Measurements from ENCODE around the gene DPYSL5. TPM values are rescaled to one million over a fixed set of nuclear protein-coding genes. Genes with fewer than 3 reads are reported as not detected.

Gene DPYSL5
- total RNA-seq, 1 experiment from 2014 or later: not detected

DNA sequence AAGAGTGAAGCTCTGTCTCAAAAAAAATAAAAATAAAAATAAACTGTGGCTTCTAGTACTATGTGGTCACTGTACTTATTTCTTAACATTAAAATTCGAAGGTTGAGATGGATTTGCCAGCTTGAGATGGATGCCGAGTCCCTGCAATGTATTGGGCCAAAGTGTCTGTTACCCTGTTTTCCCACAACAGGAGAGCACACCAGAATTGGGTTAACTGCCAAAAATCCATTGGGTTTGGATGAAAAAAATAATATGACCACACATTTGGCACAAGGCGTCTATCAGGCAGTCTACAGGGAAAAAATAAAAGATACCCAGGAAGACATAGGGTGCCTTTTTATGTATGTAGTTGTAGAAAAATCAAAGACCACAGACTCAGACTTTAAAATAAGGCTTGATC lies 103.3 kb downstream of the DPYSL5 start:
- DNase-seq: no peak
- intact Hi-C loops (cut with micrococcal nuclease; ENCODE audit: unreplicated experiment): no loop called here
- TF ChIP-seq, protein P1, sequence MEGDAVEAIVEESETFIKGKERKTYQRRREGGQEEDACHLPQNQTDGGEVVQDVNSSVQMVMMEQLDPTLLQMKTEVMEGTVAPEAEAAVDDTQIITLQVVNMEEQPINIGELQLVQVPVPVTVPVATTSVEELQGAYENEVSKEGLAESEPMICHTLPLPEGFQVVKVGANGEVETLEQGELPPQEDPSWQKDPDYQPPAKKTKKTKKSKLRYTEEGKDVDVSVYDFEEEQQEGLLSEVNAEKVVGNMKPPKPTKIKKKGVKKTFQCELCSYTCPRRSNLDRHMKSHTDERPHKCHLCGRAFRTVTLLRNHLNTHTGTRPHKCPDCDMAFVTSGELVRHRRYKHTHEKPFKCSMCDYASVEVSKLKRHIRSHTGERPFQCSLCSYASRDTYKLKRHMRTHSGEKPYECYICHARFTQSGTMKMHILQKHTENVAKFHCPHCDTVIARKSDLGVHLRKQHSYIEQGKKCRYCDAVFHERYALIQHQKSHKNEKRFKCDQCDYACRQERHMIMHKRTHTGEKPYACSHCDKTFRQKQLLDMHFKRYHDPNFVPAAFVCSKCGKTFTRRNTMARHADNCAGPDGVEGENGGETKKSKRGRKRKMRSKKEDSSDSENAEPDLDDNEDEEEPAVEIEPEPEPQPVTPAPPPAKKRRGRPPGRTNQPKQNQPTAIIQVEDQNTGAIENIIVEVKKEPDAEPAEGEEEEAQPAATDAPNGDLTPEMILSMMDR (IDR thresholded peaks at IDR 0.05; ENCODE audit: unreplicated experiment): no peak
- H3K36me3 Mint-ChIP-seq (ENCODE audit: insufficient read depth, unreplicated experiment): no peaks in the 10 kb centered on the region
- CTCF ChIA-PET: no interaction called here
- H3K27me3 Mint-ChIP-seq (ENCODE audit: unreplicated experiment): peaks cover 79% of the 10 kb centered on the region
- no peaks in the 10 kb centered on the region for H3K9me3 Mint-ChIP-seq (ENCODE audit: low read depth, unreplicated experiment)
- no TSS peak for BruUV-seq (replicated peaks)
- no peaks in the 10 kb centered on the region for H3K4me1 Mint-ChIP-seq (ENCODE audit: low read depth, unreplicated experiment)
- H3K4me3 Mint-ChIP-seq (ENCODE audit: low read depth, unreplicated experiment): no peak overlapping the region
- no peak overlapping the region for H3K27ac Mint-ChIP-seq (ENCODE audit: unreplicated experiment)

DNA sequence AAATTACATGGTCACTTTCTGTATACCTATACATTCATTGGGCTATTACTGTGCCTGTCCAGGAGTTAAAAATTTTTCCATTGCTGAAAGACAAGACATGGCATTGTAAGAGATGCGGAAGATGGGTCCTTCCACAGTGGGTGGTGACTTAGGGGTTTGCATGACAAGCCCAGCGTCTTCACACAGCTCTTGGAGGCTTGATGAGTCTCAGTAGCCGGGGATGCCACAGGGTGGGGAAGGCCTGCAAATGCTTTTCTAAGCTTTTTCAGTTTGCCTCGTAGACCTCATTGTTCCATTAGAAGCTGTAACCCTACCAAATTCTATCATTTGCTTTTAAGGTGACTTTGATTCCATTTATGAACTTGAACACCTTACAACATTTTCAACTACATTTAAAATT lies 104.4 kb downstream of the DPYSL5 start:
- Mint-ChIP-seq H3K27ac (ENCODE audit: unreplicated experiment) (no peak overlapping the region), H3K4me1 (ENCODE audit: low read depth, unreplicated experiment) (peaks cover 4% of the 10 kb centered on the region), H3K36me3 (ENCODE audit: insufficient read depth, unreplicated experiment) (no peaks in the 10 kb centered on the region), H3K9me3 (ENCODE audit: low read depth, unreplicated experiment) (no peaks in the 10 kb centered on the region), H3K4me3 (ENCODE audit: low read depth, unreplicated experiment) (no peak overlapping the region), H3K27me3 (ENCODE audit: unreplicated experiment) (peaks cover 79% of the 10 kb centered on the region)
- intact Hi-C loops (cut with micrococcal nuclease; ENCODE audit: unreplicated experiment): no loop called here
- TF ChIP-seq, protein P1 (IDR thresholded peaks at IDR 0.05; ENCODE audit: unreplicated experiment): no peak
- no peak for DNase-seq
- no TSS peak for BruUV-seq (replicated peaks)
- CTCF ChIA-PET: interaction anchor here (0.7 kb wide), 1 partner anchor 13 kb away, joined by 3 read pairs; no protein-coding TSS in a partner anchor

DNA sequence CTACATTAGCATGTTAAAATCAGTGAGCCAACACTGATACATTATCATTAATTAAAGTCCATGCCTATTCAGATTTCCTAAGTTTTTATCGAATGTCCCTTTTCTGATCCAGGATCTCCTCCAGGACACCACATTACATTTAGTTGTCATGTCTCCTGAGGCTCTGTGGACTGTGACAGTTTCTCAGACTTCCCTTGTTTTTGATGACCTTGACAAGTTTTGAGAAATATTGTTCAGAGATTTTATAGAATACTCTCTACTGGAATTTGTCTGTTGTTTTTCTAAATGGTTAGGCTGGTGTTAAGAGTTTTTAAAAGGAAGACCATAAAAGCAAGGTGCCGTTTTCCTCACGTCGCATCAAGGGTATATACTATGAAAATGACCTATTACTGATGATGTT lies 106.2 kb downstream of the DPYSL5 start:
- H3K4me3 Mint-ChIP-seq (ENCODE audit: low read depth, unreplicated experiment): no peak overlapping the region
- BruUV-seq (replicated peaks): no TSS peak
- no peaks in the 10 kb centered on the region for H3K9me3 Mint-ChIP-seq (ENCODE audit: low read depth, unreplicated experiment)
- peaks cover 8% of the 10 kb centered on the region for H3K4me1 Mint-ChIP-seq (ENCODE audit: low read depth, unreplicated experiment)
- H3K36me3 Mint-ChIP-seq (ENCODE audit: insufficient read depth, unreplicated experiment): no peaks in the 10 kb centered on the region
- peaks cover 79% of the 10 kb centered on the region for H3K27me3 Mint-ChIP-seq (ENCODE audit: unreplicated experiment)
- H3K27ac Mint-ChIP-seq (ENCODE audit: unreplicated experiment): no peak overlapping the region
- TF ChIP-seq, protein P1 (IDR thresholded peaks at IDR 0.05; ENCODE audit: unreplicated experiment): no peak
- DNase-seq: no peak
- CTCF ChIA-PET: interaction anchor here (1.2 kb wide), 1 partner anchor 108 kb away, joined by 7 read pairs; no protein-coding TSS in a partner anchor
- intact Hi-C loops (cut with micrococcal nuclease; ENCODE audit: unreplicated experiment): no loop called here

DNA sequence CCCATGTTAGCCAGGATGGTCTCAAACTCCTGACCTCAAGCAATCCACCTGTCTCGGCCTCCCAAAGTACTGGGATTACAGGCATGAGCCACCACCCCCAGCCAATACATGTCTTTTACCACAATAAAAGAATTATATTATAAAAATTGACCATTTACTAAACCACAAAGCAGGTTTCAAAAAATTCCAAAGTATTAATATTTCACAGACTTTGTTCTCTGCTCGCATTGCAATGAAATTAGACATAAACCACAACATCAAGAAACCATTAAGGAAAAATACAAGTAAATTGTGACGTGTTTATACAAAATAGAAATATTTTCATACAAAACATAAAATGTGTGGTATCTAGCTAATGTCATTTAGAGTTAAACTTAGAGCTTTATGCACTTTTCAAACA lies 109.1 kb downstream of the DPYSL5 start:
- DNase-seq: no peak
- Mint-ChIP-seq H3K4me3 (ENCODE audit: low read depth, unreplicated experiment) (no peak overlapping the region), H3K9me3 (ENCODE audit: low read depth, unreplicated experiment) (no peaks in the 10 kb centered on the region), H3K27ac (ENCODE audit: unreplicated experiment) (no peak overlapping the region), H3K4me1 (ENCODE audit: low read depth, unreplicated experiment) (peaks cover 17% of the 10 kb centered on the region), H3K36me3 (ENCODE audit: insufficient read depth, unreplicated experiment) (no peaks in the 10 kb centered on the region), H3K27me3 (ENCODE audit: unreplicated experiment) (peaks cover 86% of the 10 kb centered on the region)
- no TSS peak for BruUV-seq (replicated peaks)
- intact Hi-C loops (cut with micrococcal nuclease; ENCODE audit: unreplicated experiment): no loop called here
- TF ChIP-seq, protein P1 (IDR thresholded peaks at IDR 0.05; ENCODE audit: unreplicated experiment): no peak
- CTCF ChIA-PET: interaction anchor here (0.8 to 1.1 kb wide), 3 partner anchors 25 to 111 kb away, joined by 3 to 11 read pairs (median 4); no protein-coding TSS in a partner anchor

Measured in Calu3 (cell line).